Endothelial cell of umbilical vein (primary cell): Measurements from ENCODE around the gene ARHGEF25. TPM values are rescaled to one million over a fixed set of nuclear protein-coding genes. Genes with fewer than 3 reads are reported as not detected.

ENCODE experiments used
- BruUV-seq: library from RNA; stranded (reverse); fragments of 400-500 nt; replicated peaks from 2 replicates; lab custom pipeline; 2021; lab: Mats Ljungman, UMichigan
- CTCF ChIA-PET: fragments of 300-600, 350-600 bp; sonication (Branson Sonifier 250); formaldehyde crosslinking; loops from one replicate; lab custom pipeline; 2021; ENCODE audit warnings: antibody characterized with exemption, inconsistent platforms; lab: Charles Lee
- POLR2A ChIA-PET: fragments of 300-600, 350-600 bp; sonication (Branson Sonifier 250); formaldehyde crosslinking; loops from one replicate; lab custom pipeline; 2021; ENCODE audit warnings: antibody characterized with exemption, inconsistent platforms; lab: Charles Lee
- DNase-seq: peaks from one replicate; pipeline ENCODE4 v3.0.0-alpha.2; 2011; ENCODE audit warnings: low read depth, low spot score
- FAIRE-seq: peaks from 2 replicates; lab custom pipeline; 2011; peaks lifted over from hg19 to GRCh38; lab: Jason Lieb, UNC
- H2AFZ ChIP-seq: 2 replicates; pipeline ENCODE4 v1.6.0; 2012; ENCODE audit warnings: low read depth, low read length, control low read depth, inconsistent platforms
- H3K27ac ChIP-seq: 2 replicates; pipeline ENCODE4 v1.5.1; 2011; ENCODE audit warnings: low read depth, mild to moderate bottlenecking, control low read depth, low read length, moderate library complexity; ENCODE audit not compliant: insufficient read depth
- H3K27me3 ChIP-seq, 2 experiments: 2 replicates each; pipeline versions ENCODE4 v1.6.0 to v1.6.1; 2011; ENCODE audit warnings: low read length in 2 of 2, mixed read lengths in 1 of 2; ENCODE audit not compliant: control insufficient read depth in 2 of 2, insufficient read depth in 2 of 2
- H3K36me3 ChIP-seq, 2 experiments: 2 replicates in 1 of 2; 3 replicates in 1 of 2; pipeline ENCODE4 v1.5.1; 2011; ENCODE audit warnings: low read length in 2 of 2, mild to moderate bottlenecking in 1 of 2, moderate library complexity in 1 of 2; ENCODE audit not compliant: control insufficient read depth in 2 of 2, insufficient read depth in 2 of 2; ENCODE audit errors: extremely low read depth in 1 of 2
- H3K4me1 ChIP-seq: 3 replicates; pipeline ENCODE4 v1.5.1; 2011; ENCODE audit warnings: mild to moderate bottlenecking, low read length; ENCODE audit not compliant: control insufficient read depth, insufficient read depth; ENCODE audit errors: extremely low read depth
- H3K4me2 ChIP-seq: 2 replicates; pipeline ENCODE4 v1.6.1; 2011; ENCODE audit warnings: low read length, control low read depth, mixed read lengths; ENCODE audit not compliant: insufficient read depth
- H3K4me3 ChIP-seq, 3 experiments: fragments of 200-600 bp in 1 of 3; sonication (generic), shearing (Covaris generic) in 1 of 3; replicated peaks in 1 of 3; 2 replicates each; pipeline ENCODE4 v1.5.1; 2011 to 2016; ENCODE audit warnings: control low read depth in 3 of 3, low read length in 3 of 3, mild to moderate bottlenecking in 2 of 3, inconsistent platforms in 1 of 3, low read depth in 1 of 3, moderate library complexity in 1 of 3; ENCODE audit not compliant: insufficient read depth in 1 of 3
- H3K79me2 ChIP-seq: 2 replicates; pipeline ENCODE4 v1.6.0; 2012; ENCODE audit warnings: low read length, inconsistent platforms; ENCODE audit not compliant: control insufficient read depth, insufficient read depth
- H3K9ac ChIP-seq: replicated peaks from 2 replicates; pipeline ENCODE3; 2011; ENCODE audit warnings: low read length, control low read depth; ENCODE audit not compliant: insufficient read depth; ENCODE audit errors: extremely low read depth
- H3K9me1 ChIP-seq: replicated peaks from 3 replicates; pipeline ENCODE4 v1.6.0; 2011; ENCODE audit warnings: mild to moderate bottlenecking, low read length; ENCODE audit not compliant: control insufficient read depth, insufficient read depth; ENCODE audit errors: extremely low read depth
- H3K9me3 ChIP-seq: replicated peaks from 2 replicates; pipeline ENCODE4 v1.5.1; 2012; ENCODE audit warnings: low read length, inconsistent platforms; ENCODE audit not compliant: control insufficient read depth, insufficient read depth
- H4K20me1 ChIP-seq: replicated peaks from 2 replicates; pipeline ENCODE3; 2011; ENCODE audit warnings: mild to moderate bottlenecking, low read length; ENCODE audit not compliant: control insufficient read depth, insufficient read depth; ENCODE audit errors: extremely low read depth
- CTCF ChIP-seq, 2 donors: IDR thresholded peaks; 1 replicate in 1 of 2; 2 replicates in 1 of 2; pipeline ENCODE4 v1.5.1; 2011; ENCODE audit warnings: low read length in 2 of 2, mild to moderate bottlenecking in 2 of 2, moderate library complexity in 2 of 2, control low read depth in 1 of 2, inconsistent platforms in 1 of 2, low read depth in 1 of 2; ENCODE audit not compliant: insufficient read depth in 1 of 2; ENCODE audit errors: extremely low read depth in 1 of 2
- EZH2 ChIP-seq: IDR thresholded peaks from 2 replicates; pipeline ENCODE4 v1.6.1; 2012; ENCODE audit warnings: borderline replicate concordance, low read depth, mild to moderate bottlenecking, moderate library complexity, low read length, inconsistent platforms; ENCODE audit not compliant: severe bottlenecking
- FOS ChIP-seq: IDR thresholded peaks from 2 replicates; pipeline ENCODE4 v1.6.1; 2011; ENCODE audit warnings: mild to moderate bottlenecking, low read length, moderate library complexity, borderline replicate concordance; ENCODE audit not compliant: insufficient read depth
- GATA2 ChIP-seq: IDR thresholded peaks from 2 replicates; pipeline ENCODE4 v1.7.0; 2011; ENCODE audit warnings: low read depth, mild to moderate bottlenecking, moderate library complexity, mixed read lengths, low read length; ENCODE audit not compliant: insufficient read length, insufficient read depth
- JUN ChIP-seq: IDR thresholded peaks from 2 replicates; pipeline ENCODE4 v1.6.1; 2011; ENCODE audit warnings: borderline replicate concordance, low read depth; ENCODE audit not compliant: insufficient read length, insufficient read depth
- MYC ChIP-seq: IDR thresholded peaks from one replicate; pipeline ENCODE4 v1.6.1; 2011; ENCODE audit warnings: mild to moderate bottlenecking, low read depth, low read length
- POLR2A ChIP-seq: IDR thresholded peaks from 2 replicates; pipeline ENCODE4 v1.6.1; 2012; ENCODE audit warnings: low read depth, mild to moderate bottlenecking, control low read depth, low read length
- POLR2AphosphoS5 ChIP-seq: IDR thresholded peaks from 2 replicates; pipeline ENCODE4 v1.6.1; 2012; ENCODE audit warnings: low read depth, mild to moderate bottlenecking, control low read depth, low read length, moderate library complexity; ENCODE audit not compliant: insufficient read depth
- dilution Hi-C: fragments of 300-500 bp; cut with MboI; formaldehyde crosslinking; loops from one replicate; pipeline ENCODE4 v1.15.0; 2019; ENCODE audit warnings: low sequenced_read_pairs; ENCODE audit not compliant: extremely low pct_ligation_motif_present
- intact Hi-C: fragments of 100-400 bp; cut with micrococcal nuclease; formaldehyde crosslinking; loops from one replicate; pipeline ENCODE4 v1.10.0; 2022
- polyA plus RNA-seq, 4 experiments: library from polyadenylated mRNA; depleted of rRNA in 3 of 4; stranded (reverse) in 3 of 4; unstranded in 1 of 4; fragments of >200 nt; gene quantifications; 2 replicates each; pipeline versions ENCODE4 v1.2.1 to v1.2.3, GENCODE V29; 2011 to 2012; ENCODE audit warnings: missing spikeins in 1 of 4
- total RNA-seq: library from RNA; stranded (reverse); gene quantifications from 2 replicates; pipeline ENCODE4 v1.2.3, GENCODE V29; 2021
- TF ChIP-seq, protein P1 (sequence below): IDR thresholded peaks from 2 replicates; pipeline ENCODE4 v1.6.1; 2011; ENCODE audit not compliant: insufficient read depth, insufficient read length

ARHGEF25 gene
- total and polyA plus RNA-seq, 2 donors (not counting 3 experiments of a cell fraction or from before 2014, with no cell fraction given): 4.7 to 7.4 TPM

GRCh38 chr12:57600395-57600794, 10.8 kb upstream of the ARHGEF25 start:
- FAIRE-seq (no peak), DNase-seq (no peak)
- no peak overlapping the region for H2AFZ ChIP-seq
- H3K36me3 ChIP-seq: no peaks in the 10 kb centered on the region
- dilution Hi-C loops (no loop called here), intact Hi-C loops (no loop called here)
- H3K4me3 ChIP-seq: no peak overlapping the region
- no peak overlapping the region for H3K27ac ChIP-seq
- TF ChIP-seq EZH2 (no peak), GATA2 (no peak), POLR2A (no peak), CTCF (IDR thresholded peaks at IDR 0.05; ENCODE audit: extremely low read depth in 1 of 2, insufficient read depth in 1 of 2, low read depth in 1 of 2, low read length in 2 of 2) (no peak), POLR2AphosphoS5 (no peak)
- H3K9me3 ChIP-seq: no peaks in the 10 kb centered on the region
- no peaks in the 10 kb centered on the region for H3K27me3 ChIP-seq
- H3K4me2 ChIP-seq: no peak overlapping the region
- ChIA-PET POLR2A (interaction anchor here (1.1 kb wide), 1 partner anchor 11 kb away, joined by 3 read pairs; the partner anchor contains the start of gene ARHGEF25), CTCF (interaction anchor here (0.9 to 3.6 kb wide), 3 partner anchors 17 to 32 kb away, joined by 3 to 25 read pairs (median 3); partner anchors contain the start of gene B4GALNT1)
- H3K9ac ChIP-seq: no peak overlapping the region
- no peaks in the 10 kb centered on the region for H3K9me1 ChIP-seq
- no TSS peak for BruUV-seq
- no peaks in the 10 kb centered on the region for H4K20me1 ChIP-seq
- H3K4me1 ChIP-seq: peaks cover 6% of the 10 kb centered on the region
- no peaks in the 10 kb centered on the region for H3K79me2 ChIP-seq

- peaks cover 6% of the 10 kb centered on the region for H3K4me1 ChIP-seq
- H3K27me3 ChIP-seq: peaks cover 0 to 4% of the 10 kb centered on the region in 2 experiments
- no peaks in the 10 kb centered on the region for H4K20me1 ChIP-seq
- H3K9me3 ChIP-seq: no peaks in the 10 kb centered on the region
- CTCF ChIA-PET: interaction anchor here (6.8 kb wide), 1 partner anchor 19 kb away, joined by 44 read pairs; no protein-coding TSS in a partner anchor
- no peak overlapping the region for H2AFZ ChIP-seq
- POLR2A ChIA-PET: no interaction called here
- H3K4me3 ChIP-seq: no peak overlapping the region
- TF ChIP-seq EZH2 (no peak), JUN (no peak), FOS (no peak), GATA2 (no peak), CTCF (IDR thresholded peaks at IDR 0.05; ENCODE audit: extremely low read depth in 1 of 2, insufficient read depth in 1 of 2, low read depth in 1 of 2, low read length in 2 of 2) (no peak), POLR2AphosphoS5 (no peak), POLR2A (no peak), MYC (no peak)
- TF ChIP-seq, protein P1, sequence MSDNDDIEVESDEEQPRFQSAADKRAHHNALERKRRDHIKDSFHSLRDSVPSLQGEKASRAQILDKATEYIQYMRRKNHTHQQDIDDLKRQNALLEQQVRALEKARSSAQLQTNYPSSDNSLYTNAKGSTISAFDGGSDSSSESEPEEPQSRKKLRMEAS: no peak
- intact Hi-C loops (no loop called here), dilution Hi-C loops (no loop called here)
- no peaks in the 10 kb centered on the region for H3K9me1 ChIP-seq
- H3K79me2 ChIP-seq: no peaks in the 10 kb centered on the region
- H3K9ac ChIP-seq: no peak overlapping the region
- no peak for FAIRE-seq
- no TSS peak for BruUV-seq
- H3K36me3 ChIP-seq: no peaks in the 10 kb centered on the region
- H3K4me2 ChIP-seq: no peak overlapping the region
- no peak overlapping the region for H3K27ac ChIP-seq
- DNase-seq: no peak
Measured at GRCh38 chr12:57602544-57602943, 8.7 kb upstream of the ARHGEF25 start.
